ENCODE results near the gene SNX33. TPM values are rescaled to one million over a fixed set of nuclear protein-coding genes. Genes with fewer than 3 reads are reported as not detected.
"Not testable (repeated sequence)": the region's sequence is repeated elsewhere in the genome, so short reads cannot be mapped to it uniquely, and the experiment has no call there.

Gene SNX33
- total RNA-seq, 4 donors from 2014 or later: 19.9 to 43.8 (median 32.5) TPM

GRCh38 chr15:75685195-75685594, 37.5 kb downstream of the SNX33 start:
- no peak for TF ChIP-seq CTCF (IDR thresholded peaks at IDR 0.05)
- DNase-seq (ENCODE audit: low spot score): no peak
- ATAC-seq (ENCODE audit: low FRiP score): no peak

GRCh38 chr15:75686212-75686642, 38.5 kb downstream of the SNX33 start:
- DNase-seq (ENCODE audit: low spot score) (peak; percentile 51), ATAC-seq (ENCODE audit: low FRiP score) (peak; percentile 72)

GRCh38 chr15:75687486-75688277, 40.0 kb downstream of the SNX33 start:
- ATAC-seq (ENCODE audit: low FRiP score): no peak

GRCh38 chr15:75688278-75688557, 40.5 kb downstream of the SNX33 start:
- ATAC-seq (ENCODE audit: low FRiP score) (no peak), DNase-seq (ENCODE audit: low spot score) (no peak)
- TF ChIP-seq CTCF (IDR thresholded peaks at IDR 0.05): no peak

More at GRCh38 chr15:75687486-75688277, 40.0 kb downstream of the SNX33 start:
- no peak for DNase-seq (ENCODE audit: low spot score)
- TF ChIP-seq CTCF (IDR thresholded peaks at IDR 0.05): no peak

- ATAC-seq (ENCODE audit: low FRiP score) (no peak), DNase-seq (ENCODE audit: low spot score) (no peak)
- no peak for TF ChIP-seq CTCF (IDR thresholded peaks at IDR 0.05)
Measured at GRCh38 chr15:75688831-75689230, 41.1 kb downstream of the SNX33 start.

GRCh38 chr15:75689429-75689828, 41.7 kb downstream of the SNX33 start:
- ATAC-seq (ENCODE audit: low FRiP score); DNase-seq (ENCODE audit: low spot score): not testable (repeated sequence)

GRCh38 chr15:75692311-75692710, 44.6 kb downstream of the SNX33 start:
- DNase-seq (ENCODE audit: low spot score); ATAC-seq (ENCODE audit: low FRiP score): not testable (repeated sequence)

- not testable (repeated sequence) for DNase-seq (ENCODE audit: low spot score); ATAC-seq (ENCODE audit: low FRiP score)
Measured at GRCh38 chr15:75693028-75693427, 45.3 kb downstream of the SNX33 start.

- ATAC-seq (ENCODE audit: low FRiP score) (no peak), DNase-seq (ENCODE audit: low spot score) (no peak)
- no peak for TF ChIP-seq CTCF (IDR thresholded peaks at IDR 0.05)
Measured at GRCh38 chr15:75693501-75694240, 46.0 kb downstream of the SNX33 start.
